Vagina (tissue), 2 donors: ENCODE measurements around the gene CPNE8.

Source experiments
- CTCF ChIP-seq, 3 experiments: fragments of 450-650 bp in 2 of 3; fragments of 200-600 bp in 1 of 3; sonication (generic) in 1 of 3; IDR thresholded peaks; one replicate each; pipeline ENCODE4 v1.5.1; 2017 to 2019; ENCODE audit warnings: antibody characterized with exemption in 3 of 3, mild to moderate bottlenecking in 2 of 3, moderate library complexity in 2 of 3
- POLR2A ChIP-seq, 2 donors: fragments of 450-650 bp; IDR thresholded peaks; one replicate each; pipeline ENCODE4 v1.6.1; 2017; ENCODE audit warnings: antibody characterized with exemption in 2 of 2, mild to moderate bottlenecking in 2 of 2, moderate library complexity in 2 of 2
- POLR2AphosphoS5 ChIP-seq, 2 donors: sonication (generic); formaldehyde crosslinking; IDR thresholded peaks; one replicate each; pipeline ENCODE4 v1.9.0; 2017; ENCODE audit warnings: antibody characterized with exemption in 2 of 2, mild to moderate bottlenecking in 2 of 2, low read depth in 1 of 2; ENCODE audit not compliant: insufficient read depth in 1 of 2

- TF ChIP-seq CTCF (IDR thresholded peaks at IDR 0.05) = peak; percentile 70 to 92 (median 88)
- TF ChIP-seq POLR2A (IDR thresholded peaks at IDR 0.05) = peak in 1 of 2 donors; percentile 42
- peak; percentile 43 to 89 for TF ChIP-seq POLR2AphosphoS5 (IDR thresholded peaks at IDR 0.05; ENCODE audit: insufficient read depth in 1 of 2, low read depth in 1 of 2)
Observed at GRCh38 chr12:38906482-38907200, 1.2 kb upstream of the CPNE8 start.
